ENCODE results near the gene CHD6. TPM values are rescaled to one million over a fixed set of nuclear protein-coding genes. Genes with fewer than 3 reads are reported as not detected.

CHD6 gene
- total RNA-seq, 1 experiment from 2014 or later: 8.5 TPM

GRCh38 chr20:41470362-41471095, 147.6 kb downstream of the CHD6 start:
- no peak for DNase-seq (ENCODE audit: low spot score)

GRCh38 chr20:41469868-41470267, 148.3 kb downstream of the CHD6 start:
- DNase-seq (ENCODE audit: low spot score): no peak

- DNase-seq (ENCODE audit: low spot score): no peak
Observed at GRCh38 chr20:41468994-41469600, 149.1 kb downstream of the CHD6 start.

GRCh38 chr20:41467690-41468089, 150.5 kb downstream of the CHD6 start:
- DNase-seq (ENCODE audit: low spot score): no peak

- DNase-seq (ENCODE audit: low spot score): no peak
Observed at GRCh38 chr20:41467220-41467619, 151.0 kb downstream of the CHD6 start.

GRCh38 chr20:41463567-41463966, 154.6 kb downstream of the CHD6 start:
- no peak for DNase-seq (ENCODE audit: low spot score)

- DNase-seq (ENCODE audit: low spot score): no peak
Observed at GRCh38 chr20:41462372-41463161, 155.6 kb downstream of the CHD6 start.

- no peak for DNase-seq (ENCODE audit: low spot score)
Observed at GRCh38 chr20:41458761-41459160, 159.4 kb downstream of the CHD6 start.

GRCh38 chr20:41457173-41457857, 160.9 kb downstream of the CHD6 start:
- DNase-seq (ENCODE audit: low spot score): no peak

GRCh38 chr20:41456351-41456750, 161.8 kb downstream of the CHD6 start:
- DNase-seq (ENCODE audit: low spot score): no peak

- DNase-seq (ENCODE audit: low spot score): no peak
Observed at GRCh38 chr20:41454250-41454649, 163.9 kb downstream of the CHD6 start.

GRCh38 chr20:41453010-41453950, 164.9 kb downstream of the CHD6 start:
- no peak for DNase-seq (ENCODE audit: low spot score)

- DNase-seq (ENCODE audit: low spot score): no peak
Observed at GRCh38 chr20:41452226-41452625, 166.0 kb downstream of the CHD6 start.

- no peak for DNase-seq (ENCODE audit: low spot score)
Observed at GRCh38 chr20:41447006-41447405, 171.2 kb downstream of the CHD6 start.

- no peak for DNase-seq (ENCODE audit: low spot score)
Observed at GRCh38 chr20:41446456-41446855, 171.7 kb downstream of the CHD6 start.

- DNase-seq (ENCODE audit: low spot score): no peak
Observed at GRCh38 chr20:41444821-41445220, 173.4 kb downstream of the CHD6 start.

GRCh38 chr20:41443691-41444090, 174.5 kb downstream of the CHD6 start:
- DNase-seq (ENCODE audit: low spot score): no peak

GRCh38 chr20:41440882-41441281, 177.3 kb downstream of the CHD6 start:
- DNase-seq (ENCODE audit: low spot score): no peak

GRCh38 chr20:41437836-41438235, 180.3 kb downstream of the CHD6 start:
- no peak for DNase-seq (ENCODE audit: low spot score)

GRCh38 chr20:41436679-41437078, 181.5 kb downstream of the CHD6 start:
- DNase-seq (ENCODE audit: low spot score): no peak

- DNase-seq (ENCODE audit: low spot score): no peak
Observed at GRCh38 chr20:41433203-41433602, 185.0 kb downstream of the CHD6 start.
